ENCODE results near the gene GSC2.

Gene GSC2, protein sequence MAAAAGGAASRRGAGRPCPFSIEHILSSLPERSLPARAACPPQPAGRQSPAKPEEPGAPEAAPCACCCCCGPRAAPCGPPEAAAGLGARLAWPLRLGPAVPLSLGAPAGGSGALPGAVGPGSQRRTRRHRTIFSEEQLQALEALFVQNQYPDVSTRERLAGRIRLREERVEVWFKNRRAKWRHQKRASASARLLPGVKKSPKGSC
- 0 to 0.36 (median 0) reads per million in 4 experiments for total RNA-seq

DNA sequence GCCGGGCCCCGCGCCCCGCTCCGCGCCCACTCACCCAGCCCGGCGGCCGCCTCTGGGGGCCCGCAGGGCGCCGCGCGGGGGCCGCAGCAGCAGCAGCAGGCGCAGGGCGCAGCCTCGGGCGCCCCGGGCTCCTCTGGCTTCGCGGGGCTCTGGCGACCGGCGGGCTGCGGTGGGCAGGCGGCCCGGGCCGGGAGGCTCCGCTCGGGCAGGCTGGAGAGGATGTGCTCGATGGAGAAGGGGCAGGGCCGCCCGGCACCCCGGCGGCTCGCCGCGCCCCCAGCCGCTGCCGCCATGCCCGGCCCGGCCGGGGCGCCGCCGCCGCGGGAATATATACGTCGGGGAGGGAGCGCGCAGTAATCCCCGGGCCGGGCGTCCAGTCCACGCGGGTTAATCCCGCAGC lies at the start of gene GSC2:
Gene GSC2 (minus strand): TSS at position 302 of the 400 bp plus-strand sequence. CDS start 9 bp downstream, at position 293.
- DNase-seq, result no peak

DNA sequence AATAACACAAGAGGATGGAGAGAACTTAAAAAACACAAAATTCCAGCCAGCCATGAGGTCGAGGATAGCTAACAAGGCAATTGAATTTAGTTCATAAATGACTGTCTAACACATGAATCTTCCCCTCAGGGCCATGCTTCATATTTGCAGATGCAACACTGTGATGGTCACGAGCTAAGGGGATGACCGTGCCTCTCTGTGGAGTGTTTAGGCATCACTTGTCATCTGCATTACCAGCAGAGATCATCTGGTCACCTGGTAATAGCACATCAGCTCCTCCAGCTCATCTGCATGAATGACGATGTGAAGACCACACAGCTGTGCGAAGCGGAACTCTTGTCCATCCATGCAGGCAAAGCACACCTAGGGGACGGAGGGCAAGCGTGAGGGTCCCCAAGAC lies 49.4 kb upstream of the GSC2 start:
- DNase-seq, result no peak

DNA sequence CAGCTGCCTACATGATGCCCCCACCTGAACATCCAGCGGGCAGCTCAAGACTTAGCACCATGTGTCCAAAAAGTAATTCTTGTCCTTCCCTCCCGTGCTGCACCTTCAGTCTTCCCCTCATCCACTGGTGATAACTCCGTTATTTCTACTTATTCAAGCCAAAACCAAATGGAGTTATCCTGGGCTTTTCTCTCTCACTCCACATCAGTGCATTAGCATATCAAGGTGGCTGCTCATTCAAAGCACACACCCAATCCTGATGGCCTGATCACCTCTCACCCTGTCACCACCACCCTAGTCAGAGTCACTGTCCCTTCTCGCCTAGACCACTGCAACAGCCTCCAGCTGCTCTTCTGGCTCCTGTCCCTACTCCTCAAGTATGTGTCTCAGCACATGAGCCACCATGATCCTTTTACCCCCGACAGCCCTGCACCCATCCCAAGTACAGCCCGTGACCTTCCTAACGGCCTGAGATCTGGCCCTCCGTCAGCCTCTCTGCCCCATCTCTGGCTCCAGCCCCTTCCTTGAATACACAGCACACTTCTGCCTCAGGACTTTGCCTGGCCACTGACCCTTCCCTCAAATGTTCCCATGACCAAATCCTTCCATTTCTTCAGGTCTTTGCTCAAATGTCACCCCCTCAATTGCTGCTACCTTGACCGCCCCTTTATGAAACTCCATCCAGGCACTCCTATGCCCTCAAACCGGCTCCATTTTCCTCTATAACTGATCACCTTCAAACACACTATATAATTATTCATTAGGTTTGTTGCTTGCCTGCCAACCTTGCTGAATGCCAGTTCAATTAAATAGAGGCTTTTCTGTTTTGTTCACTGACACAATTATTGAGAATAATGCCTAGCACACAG lies 48.1 kb upstream of the GSC2 start:
- DNase-seq, result no peak

DNA sequence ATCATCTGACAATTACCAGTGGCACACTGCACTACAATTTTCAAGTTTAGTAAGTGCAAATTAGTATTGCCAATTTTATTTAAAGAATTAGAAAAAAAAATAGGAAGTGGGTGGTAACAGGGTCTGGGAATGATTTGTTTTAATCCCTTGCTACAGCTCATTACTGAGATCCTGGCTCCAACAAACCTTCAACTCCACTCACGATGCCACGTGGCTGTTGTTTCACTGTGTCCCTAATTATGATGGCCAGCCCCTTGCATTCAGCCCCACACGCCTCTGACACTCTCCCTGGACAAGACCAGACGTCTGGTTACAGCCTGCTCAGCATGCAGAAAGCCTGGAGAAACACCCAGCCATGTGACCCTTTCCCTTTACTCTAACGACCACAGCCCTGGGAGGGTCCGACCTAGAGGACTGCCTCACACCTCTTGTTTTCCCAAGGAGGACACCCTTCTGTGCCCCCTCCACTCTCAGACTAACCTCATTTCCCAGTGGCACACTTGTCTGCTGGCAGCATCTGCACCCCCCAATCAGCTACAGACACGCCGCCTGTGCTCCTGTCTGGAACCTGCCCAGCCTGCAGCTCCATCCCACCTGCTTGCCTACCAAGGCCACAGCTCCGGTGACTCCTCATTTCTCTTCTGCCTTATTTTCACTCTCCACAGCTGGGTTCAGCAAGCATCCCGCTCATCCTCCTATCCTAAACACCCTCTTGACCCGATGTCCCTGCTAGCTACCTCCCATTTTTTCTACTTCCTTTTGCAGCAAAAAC lies 46.9 kb upstream of the GSC2 start:
- no peak for DNase-seq

DNA sequence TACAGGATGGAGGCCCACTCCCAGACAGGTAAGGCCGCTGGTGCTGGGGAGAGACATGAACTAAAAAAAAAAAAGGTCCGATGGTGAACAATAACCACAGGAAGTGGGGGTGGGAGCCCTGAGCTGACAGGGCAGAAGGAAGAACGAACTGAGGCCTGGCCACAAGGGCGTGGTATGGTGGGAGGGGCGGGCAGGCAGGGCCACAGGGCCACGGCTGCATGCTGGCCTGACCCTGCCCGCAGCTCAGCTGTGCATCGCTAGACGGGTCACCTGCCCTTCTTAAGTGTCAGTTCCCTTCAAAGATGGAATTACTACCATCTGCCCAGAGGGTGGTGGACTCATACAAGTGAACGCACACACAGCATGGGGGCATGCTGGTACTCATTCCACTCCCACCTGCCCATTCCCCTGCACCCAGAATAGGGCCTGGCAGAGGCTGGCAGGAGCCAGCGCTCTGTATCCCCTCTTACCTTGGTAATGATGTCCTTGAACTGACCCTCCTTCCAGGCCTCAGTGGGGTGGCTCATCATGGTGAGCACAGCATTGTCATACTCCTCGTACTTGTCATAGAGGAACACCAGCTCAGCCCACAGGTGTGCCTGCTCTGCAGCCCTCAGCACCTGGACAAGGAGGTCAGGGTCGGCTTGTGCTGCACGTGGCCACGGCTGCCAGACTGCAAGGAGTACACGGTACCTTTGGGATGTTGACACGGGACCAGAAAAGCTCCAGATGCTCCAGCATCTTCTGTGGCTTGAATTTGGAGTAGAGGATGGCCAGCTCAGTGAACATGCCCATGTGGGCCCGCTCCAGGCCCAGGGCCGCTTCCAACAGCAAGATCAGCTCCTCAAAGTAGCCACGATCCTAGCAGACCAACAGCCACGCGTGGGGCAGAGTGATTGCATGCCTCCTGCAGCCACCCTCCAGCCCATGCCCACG lies 46.0 kb upstream of the GSC2 start:
- DNase-seq, result no peak

DNA sequence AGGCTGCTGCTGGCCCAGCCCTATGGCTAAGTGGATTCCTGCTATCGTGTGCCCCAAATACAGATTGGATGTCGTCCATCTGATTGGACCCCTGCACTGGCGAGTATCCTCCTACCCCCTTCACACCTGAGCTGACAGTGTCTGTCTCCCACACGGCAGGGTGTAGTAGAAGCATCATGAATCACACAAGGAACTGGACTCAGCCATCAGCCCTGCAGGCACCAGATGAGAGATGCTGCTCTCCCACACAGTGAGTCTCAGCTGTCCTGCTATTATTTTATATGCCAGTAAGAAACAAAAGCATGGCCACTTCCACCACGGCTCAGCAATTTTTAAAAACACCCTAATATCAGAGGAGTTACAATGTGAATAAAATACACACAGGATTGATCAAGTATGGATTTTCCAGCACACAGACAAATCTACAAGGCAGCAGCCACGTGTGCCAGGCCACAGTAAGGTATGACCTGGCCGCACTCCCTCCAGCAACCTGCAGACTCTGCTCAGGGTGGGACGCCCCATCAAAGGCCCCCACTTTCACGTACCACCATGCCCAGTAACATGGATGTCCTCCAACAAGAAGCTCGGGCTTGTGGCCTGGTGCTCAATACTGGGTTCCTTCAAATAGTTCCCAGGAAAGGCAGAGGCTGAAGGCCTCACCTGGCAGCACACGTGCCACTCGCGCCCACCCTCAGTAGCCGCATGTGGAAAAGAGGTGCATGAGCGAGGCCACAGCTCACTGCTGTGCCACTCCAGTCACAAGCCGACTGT lies 44.9 kb upstream of the GSC2 start:
- no peak for DNase-seq

DNA sequence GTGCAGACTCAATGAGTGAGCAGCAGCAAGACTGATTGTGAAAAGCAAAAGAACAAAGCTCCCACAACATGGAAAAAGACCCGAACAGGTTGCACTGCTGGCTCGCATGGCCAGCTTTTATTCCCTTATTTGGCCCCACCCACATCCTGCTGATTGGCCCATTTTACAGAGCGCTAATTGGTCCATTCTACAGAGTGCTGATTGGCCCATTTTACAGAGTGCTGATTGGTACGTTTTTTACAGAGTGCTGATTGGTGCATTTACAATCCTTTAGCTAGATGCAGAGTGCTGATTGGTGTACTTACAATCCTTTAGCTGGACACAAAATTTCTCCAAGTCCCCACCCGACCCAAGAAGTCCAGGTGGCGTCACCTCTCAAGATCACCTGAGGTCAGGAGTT lies 43.8 kb upstream of the GSC2 start:
- no peak for DNase-seq

DNA sequence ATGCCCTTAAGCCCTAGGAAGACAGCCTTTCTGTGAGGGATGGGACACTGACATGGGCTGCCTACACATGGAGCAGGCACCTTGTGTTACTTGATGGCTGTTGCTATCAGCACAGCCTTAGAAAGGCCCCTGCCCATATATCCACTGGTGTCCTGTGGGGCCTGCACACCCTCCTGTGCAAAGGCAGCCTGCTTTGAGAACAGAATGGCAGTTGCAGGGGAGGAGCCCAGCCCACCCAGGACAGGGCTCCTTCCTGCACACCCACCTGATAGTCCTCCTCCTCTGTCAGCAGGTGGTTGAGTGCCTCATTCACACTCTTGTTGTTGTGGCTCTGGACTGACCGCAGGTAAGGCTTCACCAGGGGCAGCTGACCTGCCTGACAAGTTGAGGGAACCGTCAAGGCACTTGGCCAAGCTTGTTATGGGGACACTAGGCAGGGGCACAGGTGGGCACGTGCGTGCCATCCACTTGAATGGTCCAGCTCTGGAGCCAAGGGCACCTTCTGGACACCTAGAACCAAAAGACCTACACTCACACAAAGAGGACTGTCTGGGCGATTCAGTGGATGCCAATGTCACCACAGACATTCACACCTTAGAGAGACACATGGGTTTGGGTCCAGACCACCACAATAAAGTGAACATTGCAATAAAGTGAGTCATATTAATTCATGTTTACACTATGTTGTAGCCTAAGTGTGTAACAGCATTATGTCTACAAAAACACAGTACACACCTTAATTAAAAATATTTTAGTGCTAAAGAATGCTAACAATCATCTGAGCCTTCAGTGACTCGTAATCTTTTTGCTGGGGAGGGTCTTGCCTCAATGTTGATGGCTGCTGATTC lies 37.8 kb upstream of the GSC2 start:
- DNase-seq, result no peak

DNA sequence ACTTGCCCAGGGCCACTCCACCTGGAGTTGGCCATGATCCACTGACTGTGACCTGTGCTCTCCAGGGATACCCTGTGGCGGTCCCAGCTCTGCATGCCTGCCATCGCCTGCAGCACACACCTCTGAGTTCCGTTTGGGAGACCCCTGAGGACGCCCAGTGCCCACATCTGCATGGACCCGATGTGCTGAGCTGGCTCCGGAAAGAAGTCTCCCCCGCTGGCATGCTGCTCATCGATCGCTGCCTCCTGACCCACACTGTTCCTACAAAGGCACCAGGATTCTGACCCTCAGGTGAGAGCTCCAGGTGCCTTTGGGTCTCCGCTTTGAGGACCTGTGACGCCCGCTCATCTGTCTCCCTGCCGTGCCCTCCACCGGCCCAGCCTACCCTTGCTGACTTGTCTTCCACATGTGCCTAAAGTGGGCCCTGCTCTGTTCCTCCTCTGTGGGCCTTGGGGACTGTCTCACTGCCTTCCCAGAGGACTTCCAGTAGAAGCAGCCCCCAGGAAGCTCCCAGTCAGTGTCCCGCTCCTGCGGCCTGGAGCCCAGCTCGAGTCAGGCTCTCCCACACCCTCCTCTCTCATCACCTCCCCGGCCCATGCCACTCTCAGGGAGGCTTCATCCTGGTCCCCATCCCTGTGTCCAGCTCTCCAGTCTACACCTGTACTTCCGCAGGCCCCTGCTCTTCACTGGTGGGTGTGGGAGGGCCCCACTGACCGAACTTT lies 34.3 kb upstream of the GSC2 start:
- DNase-seq, result no peak

DNA sequence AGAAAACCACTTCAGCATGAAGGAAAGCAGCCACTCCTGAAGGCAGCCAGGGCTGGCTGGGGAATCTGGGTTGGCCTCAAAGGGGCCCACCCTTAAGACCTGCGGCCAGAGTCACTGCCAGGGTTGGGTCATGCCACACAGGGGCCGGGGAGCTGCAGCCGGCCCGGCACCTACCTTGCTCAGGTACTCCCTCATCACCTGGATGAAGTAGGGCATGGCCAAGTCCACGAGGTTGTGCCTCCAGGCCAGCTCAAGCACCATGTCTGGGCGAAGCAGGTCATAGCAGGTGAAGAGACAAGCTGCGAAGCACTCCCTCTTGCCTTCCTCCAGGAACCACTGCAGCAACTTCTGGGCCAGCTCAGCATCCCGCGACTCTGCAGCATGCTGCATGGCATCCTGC lies 33.1 kb upstream of the GSC2 start:
- DNase-seq, result no peak

DNA sequence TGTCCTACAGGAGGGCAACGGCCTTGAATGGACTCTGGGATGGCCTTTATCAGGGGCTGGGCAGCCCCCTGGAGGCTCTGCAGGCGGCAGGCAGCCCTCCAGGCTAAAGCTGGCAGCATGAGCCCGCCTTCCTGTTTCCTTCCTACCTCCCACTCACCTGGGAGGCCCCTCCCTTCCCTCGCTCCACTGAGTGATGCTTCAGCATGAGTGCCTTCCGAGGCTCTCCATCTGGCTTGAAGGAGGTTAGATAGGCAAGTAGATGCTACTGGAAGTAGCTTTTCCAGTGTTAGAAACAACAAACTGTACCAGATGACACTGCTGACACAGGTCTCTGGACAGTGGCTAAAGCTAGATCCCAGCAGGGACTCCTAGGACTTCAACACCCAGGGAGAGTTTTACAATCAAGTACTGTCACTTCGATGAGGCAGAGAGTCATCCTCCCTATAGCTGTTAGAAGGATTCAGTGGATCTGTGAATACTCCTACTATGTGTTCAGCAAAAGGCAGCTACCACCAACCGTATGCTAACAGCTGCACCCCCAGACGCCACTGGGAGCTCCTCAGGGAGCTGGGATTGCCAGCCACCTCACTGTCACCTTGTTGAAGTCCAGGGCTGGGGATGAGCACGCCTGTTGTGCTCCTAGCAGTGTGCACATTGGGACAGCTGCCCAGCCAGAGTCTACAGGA lies 32.5 kb upstream of the GSC2 start:
- no peak for DNase-seq

DNA sequence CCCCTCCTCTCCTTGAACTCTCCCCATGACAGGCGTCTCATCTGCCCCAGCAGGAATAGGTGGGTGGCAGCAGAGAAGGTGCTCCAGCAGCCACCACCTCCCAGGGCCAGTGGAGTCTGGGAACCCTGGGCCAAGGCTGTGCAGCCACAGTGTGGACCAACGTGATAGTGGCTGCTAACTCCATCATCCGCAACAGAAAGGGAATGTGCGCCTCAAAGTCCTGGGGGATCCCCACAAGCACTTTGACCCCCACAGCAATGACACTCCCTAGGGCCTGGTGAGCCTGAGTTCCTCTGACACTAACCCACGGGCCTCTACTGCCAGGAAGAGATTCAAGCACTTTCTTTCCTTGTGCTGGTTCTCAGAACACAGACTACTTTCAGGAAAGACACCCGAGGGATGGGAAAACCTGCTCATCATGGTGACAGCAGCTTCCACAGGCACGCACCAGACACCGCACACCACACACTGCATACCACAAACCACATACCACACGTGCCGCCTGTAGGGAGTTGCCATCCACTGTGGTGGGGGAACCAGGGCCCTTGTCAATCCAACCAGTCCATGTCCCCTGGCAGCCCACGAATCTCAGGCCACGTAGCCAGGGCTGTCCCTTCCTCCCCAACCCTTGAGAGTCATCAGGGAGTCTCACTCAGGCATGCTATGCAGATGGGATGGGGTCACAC lies 31.8 kb upstream of the GSC2 start:
- no peak for DNase-seq

DNA sequence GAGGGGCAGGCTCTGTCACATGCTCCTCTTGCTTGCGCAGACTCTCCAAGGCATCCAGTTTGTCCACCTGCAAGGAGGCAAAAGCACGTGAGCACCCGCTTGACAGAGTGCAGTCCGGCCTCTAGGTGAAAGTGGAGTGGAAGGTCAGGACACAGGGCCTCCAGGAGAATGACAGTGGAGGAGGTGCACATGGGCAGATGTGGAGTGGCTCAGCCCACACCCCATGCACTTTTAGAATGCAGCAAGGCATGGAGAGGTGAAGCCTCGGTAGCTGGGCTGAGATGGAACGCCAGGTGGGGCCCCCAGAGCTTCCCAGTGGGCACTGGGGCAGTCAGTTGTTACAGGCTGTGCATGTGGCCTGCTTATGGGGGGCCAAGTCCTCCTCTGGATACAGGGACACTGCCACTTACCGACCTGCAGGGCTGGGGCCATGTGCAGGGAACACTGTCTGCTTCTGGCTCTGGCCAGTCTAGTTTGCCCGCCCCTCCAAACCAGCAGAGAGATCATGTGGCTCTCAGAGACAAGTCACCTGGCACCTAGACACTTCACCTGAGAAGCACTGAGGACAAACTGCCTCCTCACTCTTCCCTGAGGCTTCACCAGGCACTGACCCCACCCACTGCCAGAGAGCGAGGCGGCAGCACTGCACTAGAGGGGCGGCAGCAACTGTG lies 30.8 kb upstream of the GSC2 start:
- no peak for DNase-seq

DNA sequence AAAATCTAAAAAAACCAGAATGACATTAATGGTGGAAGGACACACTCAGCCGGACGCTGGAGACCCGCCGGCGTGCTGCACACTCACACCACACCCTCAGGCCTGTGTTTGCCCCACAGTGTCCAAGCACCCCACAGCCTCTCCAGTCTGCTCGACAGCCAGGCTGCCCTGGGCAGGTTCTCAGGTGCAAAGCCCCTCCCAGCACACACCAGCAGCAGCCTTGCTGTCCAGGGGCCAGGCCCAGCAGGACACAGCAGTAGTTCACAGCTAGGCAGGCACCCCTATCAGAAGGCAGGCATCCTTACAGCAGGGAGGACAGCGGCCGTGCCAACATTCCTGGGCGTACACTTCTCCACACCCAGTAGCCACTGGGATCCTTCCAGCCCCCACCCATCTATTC lies 30.1 kb upstream of the GSC2 start:
- no peak for DNase-seq

DNA sequence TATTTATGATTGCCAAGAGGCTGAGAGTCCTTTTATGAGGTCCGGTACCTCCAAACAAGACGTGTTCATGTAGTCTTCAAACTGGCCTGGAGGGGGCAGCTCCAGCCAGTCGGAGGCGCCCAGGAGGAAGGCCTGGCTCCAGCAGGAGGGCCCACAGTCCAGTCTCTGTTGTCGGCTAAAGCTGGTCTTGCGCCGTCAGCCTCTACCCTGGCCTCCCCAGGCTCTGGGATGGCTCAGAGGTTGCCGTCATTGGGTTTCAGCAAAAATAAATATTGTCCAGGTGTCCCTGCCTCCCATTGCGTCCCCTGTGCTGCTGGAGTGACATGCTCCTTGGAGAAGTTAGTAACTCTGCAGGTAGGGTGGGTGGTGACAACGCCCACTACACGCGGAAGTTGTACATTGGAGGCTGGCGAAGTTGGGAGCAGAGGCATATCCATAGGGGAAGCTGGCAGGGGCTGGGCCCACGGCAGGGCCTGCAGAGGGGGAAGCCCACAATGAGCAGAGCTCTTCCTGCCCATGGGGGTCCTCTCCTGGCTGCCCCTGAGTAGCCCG lies 29.5 kb upstream of the GSC2 start:
- no peak for DNase-seq

DNA sequence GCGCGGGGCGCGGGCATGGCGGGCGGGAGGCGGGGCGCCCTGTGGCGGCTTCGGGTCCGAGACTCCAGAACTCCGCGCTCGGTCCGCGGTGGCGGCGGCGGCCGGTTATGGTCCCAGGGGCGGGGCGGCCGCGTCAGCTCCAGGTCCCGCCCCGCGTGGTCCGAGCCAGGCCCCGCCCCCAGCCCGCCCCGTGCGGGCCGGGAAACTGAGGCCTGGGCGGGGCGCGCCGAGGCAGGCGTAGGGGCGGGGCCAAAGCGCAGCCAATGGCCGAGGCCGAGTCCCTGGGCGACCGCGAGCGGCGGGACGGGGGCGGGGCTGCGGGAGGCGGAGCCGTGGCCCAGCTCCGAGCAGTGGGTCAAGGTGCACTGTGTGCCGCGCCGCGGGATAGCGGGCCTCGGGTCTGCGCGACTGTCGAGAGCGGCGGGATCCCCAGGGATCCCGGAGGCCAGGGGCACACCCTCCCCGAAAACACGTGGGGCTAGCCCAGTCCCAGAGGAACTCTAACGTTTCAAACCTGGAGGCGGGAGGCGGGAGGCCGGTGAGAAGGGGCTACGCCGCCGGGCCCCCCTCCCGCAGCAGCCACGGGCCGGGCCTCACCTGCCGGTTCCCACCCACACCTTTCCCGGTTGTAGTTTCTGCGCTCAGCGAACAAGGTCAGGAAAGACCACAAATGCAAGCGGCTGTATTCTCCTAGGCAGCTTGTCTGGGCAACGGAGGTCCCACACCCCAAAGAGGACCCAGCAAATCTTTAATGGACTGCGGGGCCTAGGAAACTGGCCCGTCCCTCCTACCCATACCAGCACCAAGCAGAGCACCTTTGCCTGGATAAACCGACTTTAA lies 28.8 kb upstream of the GSC2 start, which contains the start of gene SLC25A1:
Gene SLC25A1 (minus strand): TSS at position 80 of the 840 bp plus-strand sequence. CDS start 63 bp downstream, at position 17.
- DNase-seq, result peak; percentile 68

Data from effector CD8-positive, alpha-beta T cell (primary cell).